ENCODE measurements around the gene PRG3.

GRCh38 chr11:57357856-57358255 lies 23.1 kb downstream of the PRG3 start:
- TF ChIP-seq POLR2AphosphoS5 (IDR thresholded peaks at IDR 0.05; ENCODE audit: low read depth, low read length) (no peak), TAF1 (IDR thresholded peaks at IDR 0.05; ENCODE audit: borderline replicate concordance, insufficient read depth, low read length) (no peak), FOXP2 (optimal IDR thresholded peaks at IDR 0.05; ENCODE audit: borderline replicate concordance, extremely low read depth, extremely low read length, insufficient read depth) (no peak)
